Kidney epithelial cell (primary cell): Measurements from ENCODE around the gene CTNNA3. TPM values are rescaled to one million over a fixed set of nuclear protein-coding genes. Genes with fewer than 3 reads are reported as not detected.

Experiments
- DNase-seq: peaks from one replicate; pipeline ENCODE4 v3.0.0-alpha.2; 2010; ENCODE audit warnings: low read depth
- H3K27me3 ChIP-seq: 2 replicates; pipeline ENCODE4 v1.6.0; 2011; ENCODE audit warnings: low read length; ENCODE audit not compliant: control insufficient read depth, insufficient read depth
- H3K36me3 ChIP-seq: 2 replicates; pipeline ENCODE4 v1.5.1; 2011; ENCODE audit warnings: low read length; ENCODE audit not compliant: control insufficient read depth, insufficient read depth
- H3K4me3 ChIP-seq: 2 replicates; pipeline ENCODE4 v1.5.1; 2011; ENCODE audit warnings: low read depth, mild to moderate bottlenecking, control low read depth, low read length
- CTCF ChIP-seq: IDR thresholded peaks from 2 replicates; pipeline ENCODE4 v1.5.1; 2011; ENCODE audit warnings: mild to moderate bottlenecking, moderate library complexity, low read length, control low read depth, inconsistent platforms; ENCODE audit not compliant: insufficient read depth, poor library complexity, severe bottlenecking
- total RNA-seq: library from RNA; depleted of rRNA; stranded (reverse); fragments of >200 nt; gene quantifications from 2 replicates; pipeline ENCODE4 v1.2.3, GENCODE V29; 2015

The CTNNA3 gene
- total RNA-seq, 1 donor from 2014 or later = 0.79 TPM

DNA sequence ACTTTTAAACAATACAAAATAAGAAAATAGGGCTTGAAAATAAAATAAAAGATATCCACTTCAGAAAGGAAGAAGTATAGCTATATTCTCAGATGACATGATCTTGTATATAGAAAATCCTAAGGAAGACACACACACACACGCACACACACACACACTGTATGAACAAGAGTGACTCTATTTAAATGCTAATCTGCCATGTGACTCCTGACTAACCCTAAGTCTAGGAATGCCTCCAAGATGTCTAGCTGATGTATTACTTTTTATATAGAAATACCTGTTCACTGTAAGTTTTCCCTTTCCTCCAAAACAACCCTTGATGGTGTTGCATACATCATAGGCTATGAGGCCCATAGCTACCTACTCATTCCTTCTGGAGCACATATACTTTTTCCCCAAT lies 943.3 kb downstream of the CTNNA3 start:
- Histone ChIP-seq H3K27me3 (no peaks in the 10 kb centered on the region), H3K4me3 (no peak overlapping the region), H3K36me3 (no peaks in the 10 kb centered on the region)
- no peak for TF ChIP-seq CTCF
- no peak for DNase-seq

DNA sequence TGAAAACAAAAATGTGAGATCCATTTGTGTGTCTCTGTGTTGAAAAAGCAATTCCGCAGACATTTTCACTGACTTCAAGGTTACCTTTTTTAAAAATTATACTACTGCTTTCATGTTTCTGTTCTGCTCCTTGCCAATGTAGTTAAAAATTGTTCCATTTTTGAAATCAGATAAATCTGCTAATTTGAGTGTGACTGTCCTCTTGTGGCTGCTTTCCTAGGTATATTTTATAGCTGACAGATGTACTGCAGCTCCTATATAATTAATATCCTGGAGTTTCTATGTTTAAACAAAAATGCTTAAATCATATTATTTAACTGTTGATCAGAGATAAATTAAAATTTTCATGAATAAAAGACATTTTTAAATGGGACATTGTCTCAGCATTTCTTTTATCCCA lies 947.8 kb downstream of the CTNNA3 start:
- Histone ChIP-seq H3K36me3 (no peaks in the 10 kb centered on the region), H3K27me3 (no peaks in the 10 kb centered on the region), H3K4me3 (no peak overlapping the region)
- TF ChIP-seq CTCF = no peak
- DNase-seq = no peak

- Histone ChIP-seq H3K36me3 (no peaks in the 10 kb centered on the region), H3K4me3 (no peak overlapping the region), H3K27me3 (no peaks in the 10 kb centered on the region)
- DNase-seq = peak; percentile 76
- TF ChIP-seq CTCF = no peak
These were observed 948.5 kb downstream of the CTNNA3 start for GRCh38 chr10:66747451-66747850.

GRCh38 chr10:66746711-66747110 lies 949.3 kb downstream of the CTNNA3 start:
- Histone ChIP-seq H3K4me3 (no peak overlapping the region), H3K36me3 (no peaks in the 10 kb centered on the region), H3K27me3 (no peaks in the 10 kb centered on the region)
- DNase-seq = no peak
- no peak for TF ChIP-seq CTCF

DNA sequence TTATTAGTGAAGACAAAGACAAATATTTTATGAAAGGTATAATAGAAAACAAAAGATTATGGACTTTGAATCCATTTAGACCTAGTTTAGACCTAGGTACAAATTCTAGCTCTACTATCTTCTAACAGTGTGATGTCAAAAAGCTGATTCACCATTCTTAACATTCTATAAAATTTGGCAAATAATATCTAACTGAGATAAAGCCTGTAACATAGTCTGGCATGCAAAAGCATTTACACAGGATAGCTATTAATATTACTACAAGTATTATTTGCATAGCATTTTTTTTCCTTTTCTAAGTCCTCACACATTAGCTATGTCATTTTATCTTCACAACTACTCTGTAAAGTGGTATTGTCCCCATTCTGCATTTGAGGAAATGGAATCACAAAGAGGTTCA lies 949.7 kb downstream of the CTNNA3 start:
- Histone ChIP-seq H3K36me3 (no peaks in the 10 kb centered on the region), H3K4me3 (no peak overlapping the region), H3K27me3 (no peaks in the 10 kb centered on the region)
- no peak for DNase-seq
- no peak for TF ChIP-seq CTCF

DNA sequence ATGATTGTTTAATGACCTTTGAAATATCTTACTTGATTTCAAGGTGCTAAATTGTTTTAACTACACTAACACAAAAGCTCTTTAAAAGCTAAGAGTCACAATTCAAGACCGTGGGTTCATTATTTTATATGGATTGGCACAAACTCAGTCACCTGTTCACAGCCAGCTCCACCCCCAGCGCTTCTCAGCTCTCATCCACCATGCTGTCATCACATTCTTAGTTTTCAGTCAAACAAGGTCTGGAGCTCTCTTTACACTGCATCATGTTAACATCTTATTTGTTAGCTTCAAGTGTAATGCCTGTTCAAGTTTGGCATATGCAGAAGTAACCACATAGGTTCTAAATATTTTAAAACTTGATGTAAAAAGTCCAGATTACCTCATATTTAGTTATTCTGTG lies 951.1 kb downstream of the CTNNA3 start:
- Histone ChIP-seq H3K4me3 (no peak overlapping the region), H3K36me3 (no peaks in the 10 kb centered on the region), H3K27me3 (no peaks in the 10 kb centered on the region)
- no peak for TF ChIP-seq CTCF
- no peak for DNase-seq
